ENCODE data around the gene CEP170B. TPM values are rescaled to one million over a fixed set of nuclear protein-coding genes. Genes with fewer than 3 reads are reported as not detected.

CEP170B gene
- total and polyA plus RNA-seq, 8 donors = 9.6 to 483 (median 29.1) TPM

GRCh38 chr14:104868060-104868740 is 3.1 kb downstream of the CEP170B start:
- Histone ChIP-seq H3K27ac (no peak overlapping the region), H3K9me3 (no peaks in the 10 kb centered on the region), H3K4me1 (peaks cover 29 to 70% (median 49%) of the 10 kb centered on the region in 4 donors), H3K36me3 (peaks cover 0 to 23% (median 17%) of the 10 kb centered on the region in 4 donors), H3K4me3 (no peak overlapping the region), H3K27me3 (peaks cover 0 to 32% (median 14%) of the 10 kb centered on the region in 3 donors)
- 85 to 91% (median 88%) methylated on average over 19 to 23 of the region's 23 CpGs for WGBS, 5 donors
- TF ChIP-seq POLR2AphosphoS5 (IDR thresholded peaks at IDR 0.05) (no peak), CTCF (IDR thresholded peaks at IDR 0.05) (no peak), POLR2A (IDR thresholded peaks at IDR 0.05) (no peak), EP300 (IDR thresholded peaks at IDR 0.05) (no peak)
- no peak for DNase-seq
- intact Hi-C loops (cut with DNase I; ENCODE audit: low total_unique reads) = no loop called here

GRCh38 chr14:104868811-104869572 is 3.9 kb downstream of the CEP170B start:
- H3K27ac ChIP-seq = no peak overlapping the region
- H3K27me3 ChIP-seq = peaks cover 0 to 25% (median 14%) of the 10 kb centered on the region in 3 donors
- H3K4me3 ChIP-seq = no peak overlapping the region
- 87 to 91% (median 89%) methylated on average over 14 to 22 of the region's 22 CpGs for WGBS, 5 donors
- intact Hi-C loops (cut with DNase I; ENCODE audit: low total_unique reads) = no loop called here
- peaks cover 29 to 72% (median 51%) of the 10 kb centered on the region in 4 donors for H3K4me1 ChIP-seq
- DNase-seq = no peak
- no peak for TF ChIP-seq POLR2AphosphoS5 (IDR thresholded peaks at IDR 0.05)
- no peak for TF ChIP-seq CTCF (IDR thresholded peaks at IDR 0.05)
- TF ChIP-seq EP300 (IDR thresholded peaks at IDR 0.05) = no peak
- TF ChIP-seq POLR2A (IDR thresholded peaks at IDR 0.05) = no peak
- H3K9me3 ChIP-seq = no peaks in the 10 kb centered on the region
- peaks cover 0 to 23% (median 17%) of the 10 kb centered on the region in 4 donors for H3K36me3 ChIP-seq

GRCh38 chr14:104869669-104870367 is 4.8 kb downstream of the CEP170B start:
- H3K4me1 ChIP-seq = peaks cover 23 to 72% (median 49%) of the 10 kb centered on the region in 4 donors
- H3K9me3 ChIP-seq = no peaks in the 10 kb centered on the region
- 92 to 94% (median 93%) methylated on average over 18 of the region's 18 CpGs for WGBS, 5 donors
- no peak for DNase-seq
- H3K36me3 ChIP-seq = peaks cover 0 to 23% (median 17%) of the 10 kb centered on the region in 4 donors
- TF ChIP-seq POLR2A (IDR thresholded peaks at IDR 0.05) (no peak), EP300 (IDR thresholded peaks at IDR 0.05) (no peak), POLR2AphosphoS5 (IDR thresholded peaks at IDR 0.05) (no peak)
- H3K27ac ChIP-seq = no peak overlapping the region
- intact Hi-C loops (cut with DNase I; ENCODE audit: low total_unique reads) = no loop called here
- H3K4me3 ChIP-seq = no peak overlapping the region
- H3K27me3 ChIP-seq = peaks cover 0 to 17% (median 8%) of the 10 kb centered on the region in 3 donors

- Histone ChIP-seq H3K36me3 (peaks cover 0 to 23% (median 17%) of the 10 kb centered on the region in 4 donors), H3K4me3 (no peak overlapping the region), H3K4me1 (peaks cover 23 to 78% (median 48%) of the 10 kb centered on the region in 4 donors), H3K27me3 (peaks cover 0 to 11% (median 5%) of the 10 kb centered on the region in 3 donors), H3K9me3 (no peaks in the 10 kb centered on the region), H3K27ac (no peak overlapping the region)
- 71 to 86% (median 78%) methylated on average over 12 to 21 of the region's 21 CpGs for WGBS, 5 donors
- intact Hi-C loops (cut with DNase I; ENCODE audit: low total_unique reads) = no loop called here
- peak; percentile 44 to 50 for DNase-seq
- TF ChIP-seq CTCF (IDR thresholded peaks at IDR 0.05) = peak in 1 of 7 experiments; percentile 28
- TF ChIP-seq POLR2A (IDR thresholded peaks at IDR 0.05) = no peak
Observed at GRCh38 chr14:104870368-104871144, 5.5 kb downstream of the CEP170B start.
